ENCODE results near the gene SNCB.

Gene SNCB

DNA sequence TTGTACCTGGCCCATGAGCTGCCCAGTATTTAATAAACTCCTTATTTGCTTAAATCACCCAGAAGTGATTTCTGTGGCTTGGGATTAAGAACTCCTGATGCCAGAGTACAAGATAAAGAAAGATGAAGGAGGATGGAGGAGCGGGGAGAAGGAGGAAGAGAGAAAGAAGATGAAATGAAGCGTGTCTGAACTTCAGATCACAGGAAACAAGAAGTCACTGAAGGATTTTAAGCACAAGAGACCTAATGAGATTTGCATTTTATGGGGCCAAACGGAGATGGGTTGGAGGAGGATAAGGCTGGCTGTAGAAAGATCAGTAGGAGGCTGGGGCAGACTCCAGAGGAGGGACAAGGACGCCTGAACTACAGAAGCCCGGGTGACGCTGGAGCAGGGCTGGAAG is 3.3 kb upstream of the SNCB start:
- no peak overlapping the region for H3K27ac ChIP-seq
- TF ChIP-seq CTCF (IDR thresholded peaks at IDR 0.05) (no peak), ZFX (IDR thresholded peaks at IDR 0.05; ENCODE audit: borderline replicate concordance) (no peak)

GRCh38 chr5:176632745-176633144 is 2.4 kb upstream of the SNCB start:
- TF ChIP-seq CTCF (IDR thresholded peaks at IDR 0.05) (no peak), ZFX (IDR thresholded peaks at IDR 0.05; ENCODE audit: borderline replicate concordance) (no peak)
- no peak overlapping the region for H3K27ac ChIP-seq

DNA sequence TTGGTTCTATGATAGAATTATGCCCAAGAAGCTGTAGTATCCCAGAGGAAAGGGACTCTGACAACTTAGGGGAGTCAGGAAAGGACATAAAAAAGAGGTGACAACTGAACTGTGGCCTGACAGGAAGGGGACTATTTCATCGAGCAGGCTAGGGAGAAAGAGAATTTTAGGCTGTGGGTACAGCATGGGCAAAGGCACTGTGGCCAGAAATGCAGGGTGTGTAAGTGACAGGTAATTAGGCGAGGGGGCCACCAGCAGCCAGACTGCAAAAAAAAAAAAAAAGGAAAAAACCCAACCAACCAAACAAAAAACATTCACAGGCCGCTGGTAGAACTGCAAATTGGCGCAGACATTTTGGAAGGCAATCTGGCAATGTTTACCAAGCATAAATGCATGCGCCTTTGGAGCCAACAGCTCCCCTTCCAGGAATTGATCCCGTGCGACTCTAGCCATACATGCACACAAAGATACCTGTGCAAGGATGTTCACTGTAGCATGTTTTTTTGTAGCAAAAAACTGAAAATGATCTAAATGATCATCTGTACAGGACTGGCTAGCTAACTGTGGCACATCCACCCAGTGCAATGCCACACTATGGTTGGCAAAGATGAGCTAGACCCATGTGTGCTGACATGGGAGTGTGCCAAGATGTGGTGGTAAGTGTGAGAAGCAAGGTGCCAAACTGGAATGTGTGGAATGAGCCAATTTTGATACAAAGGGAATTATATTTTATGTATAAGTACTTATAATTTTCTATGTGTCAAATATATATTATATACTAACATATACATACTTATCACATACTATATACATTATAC is 1.3 kb upstream of the SNCB start:
- no peak overlapping the region for H3K27ac ChIP-seq
- TF ChIP-seq CTCF (IDR thresholded peaks at IDR 0.05) (no peak), ZFX (IDR thresholded peaks at IDR 0.05; ENCODE audit: borderline replicate concordance) (no peak)

GRCh38 chr5:176630681-176631222 is 418 bp upstream of the SNCB start:
- no peak overlapping the region for H3K27ac ChIP-seq
- no peak for TF ChIP-seq ZFX (IDR thresholded peaks at IDR 0.05; ENCODE audit: borderline replicate concordance)
- no peak for TF ChIP-seq CTCF (IDR thresholded peaks at IDR 0.05)

DNA sequence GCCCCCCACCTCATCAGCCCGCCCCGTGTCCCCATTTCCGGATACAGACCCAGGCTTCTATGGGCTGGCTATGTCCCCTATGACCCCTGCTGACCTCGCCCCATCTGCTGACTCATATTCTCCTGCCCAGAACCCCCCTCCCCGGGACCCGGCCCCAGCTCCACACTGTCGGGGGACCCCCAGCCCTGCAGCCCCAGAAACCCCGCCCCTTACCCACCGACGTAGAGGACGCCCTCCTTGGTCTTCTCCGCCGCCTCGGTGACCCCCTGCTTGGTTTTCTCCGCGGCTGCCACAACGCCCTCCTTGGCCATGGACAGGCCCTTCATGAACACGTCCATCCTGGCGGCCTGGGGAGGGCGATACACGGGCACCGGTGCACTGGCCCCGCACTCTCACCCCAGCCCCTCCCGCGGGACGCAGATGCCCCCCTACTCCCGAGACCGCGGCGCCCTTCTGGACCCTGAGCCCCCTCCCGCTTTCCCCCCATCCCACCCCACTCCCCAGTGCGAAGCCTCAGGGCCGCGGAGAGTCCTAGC is 949 bp downstream of the SNCB start:
- no peak overlapping the region for H3K27ac ChIP-seq
- no peak for TF ChIP-seq CTCF (IDR thresholded peaks at IDR 0.05)
- TF ChIP-seq ZFX (IDR thresholded peaks at IDR 0.05; ENCODE audit: borderline replicate concordance) = no peak

- TF ChIP-seq ZFX (IDR thresholded peaks at IDR 0.05; ENCODE audit: borderline replicate concordance) (no peak), CTCF (IDR thresholded peaks at IDR 0.05) (no peak)
- H3K27ac ChIP-seq = no peak overlapping the region
Measured at GRCh38 chr5:176628406-176629228, 1.7 kb downstream of the SNCB start.

Measured in 22Rv1 (cell line).